H1 (cell line): Measurements from ENCODE around the gene ANKRD61. TPM values are rescaled to one million over a fixed set of nuclear protein-coding genes. Genes with fewer than 3 reads are reported as not detected.
"Not testable (repeated sequence)": the region's sequence is repeated elsewhere in the genome, so short reads cannot be mapped to it uniquely, and the experiment has no call there.

Experiments used
- CTCF ChIA-PET: fragments of 300-600 bp; sonication (Branson Sonifier 250); formaldehyde crosslinking; loops from one replicate; lab custom pipeline; 2021; ENCODE audit not compliant: partially characterized antibody; lab: Charles Lee
- POLR2A ChIA-PET: fragments of 300-600 bp; sonication (Branson Sonifier 250); formaldehyde crosslinking; loops from one replicate; lab custom pipeline; 2021; ENCODE audit warnings: inconsistent platforms; ENCODE audit not compliant: partially characterized antibody; lab: Charles Lee
- DNase-seq, 2 experiments: peaks; one replicate each; pipeline versions ENCODE4 v3.0.0 to v3.0.0-alpha.2; 2010 to 2022; ENCODE audit warnings: low spot score in 2 of 2, low read depth in 1 of 2, mixed read lengths in 1 of 2
- FAIRE-seq: peaks from 2 replicates; lab custom pipeline; 2011; peaks lifted over from hg19 to GRCh38; lab: Jason Lieb, UNC
- H2AFZ ChIP-seq: 2 replicates; pipeline ENCODE4 v1.8.1; 2012; ENCODE audit warnings: low read length, inconsistent platforms
- H2AK5ac ChIP-seq: 2 replicates; pipeline ENCODE4 v1.6.1; 2013; ENCODE audit warnings: low read depth, low read length
- H2BK120ac ChIP-seq: replicated peaks from 2 replicates; pipeline ENCODE3; 2013; ENCODE audit warnings: low read depth, low read length, inconsistent platforms
- H2BK12ac ChIP-seq: 2 replicates; pipeline ENCODE4 v1.6.1; 2013; ENCODE audit warnings: low read depth, low read length
- H2BK15ac ChIP-seq: 2 replicates; pipeline ENCODE4 v1.6.1; 2013; ENCODE audit warnings: low read length
- H2BK20ac ChIP-seq: 2 replicates; pipeline ENCODE4 v1.6.1; 2013; ENCODE audit warnings: low read length
- H2BK5ac ChIP-seq: 2 replicates; pipeline ENCODE4 v1.6.1; 2013; ENCODE audit warnings: low read depth, low read length
- H3K14ac ChIP-seq: 2 replicates; pipeline ENCODE4 v1.6.1; 2013; ENCODE audit warnings: inconsistent platforms; ENCODE audit not compliant: insufficient read length
- H3K18ac ChIP-seq: 2 replicates; pipeline ENCODE4 v1.6.1; 2013; ENCODE audit warnings: low read length; ENCODE audit errors: extremely low read depth
- H3K23ac ChIP-seq: 2 replicates; pipeline ENCODE4 v1.6.1; 2013; ENCODE audit warnings: inconsistent platforms; ENCODE audit not compliant: insufficient read length
- H3K23me2 ChIP-seq: 2 replicates; pipeline ENCODE4 v1.6.1; 2013; ENCODE audit warnings: low read depth, low read length
- H3K27ac ChIP-seq: 2 replicates; pipeline ENCODE4 v1.6.1; 2011; ENCODE audit warnings: low read depth, low read length, inconsistent platforms
- H3K27me3 ChIP-seq, 4 experiments: replicated peaks in 1 of 4; 1 replicate in 1 of 4; 2 replicates in 3 of 4; pipeline versions ENCODE4 v1.6.1 to v1.8.1; 2011 to 2013; ENCODE audit warnings: low read length in 3 of 4, mild to moderate bottlenecking in 3 of 4, inconsistent platforms in 2 of 4, mixed read lengths in 2 of 4, moderate library complexity in 1 of 4; ENCODE audit not compliant: control insufficient read depth in 3 of 4, insufficient read depth in 3 of 4; ENCODE audit errors: extremely low read depth in 1 of 4
- H3K36me3 ChIP-seq, 4 experiments: 2 replicates each; pipeline versions ENCODE4 v1.6.1 to v1.8.1; 2011 to 2013; ENCODE audit warnings: mild to moderate bottlenecking in 4 of 4, low read length in 3 of 4, moderate library complexity in 2 of 4, control low read depth in 1 of 4, inconsistent platforms in 1 of 4; ENCODE audit not compliant: insufficient read depth in 4 of 4, control insufficient read depth in 2 of 4
- H3K4ac ChIP-seq: replicated peaks from 2 replicates; pipeline ENCODE3; 2013; ENCODE audit warnings: low read length, low read depth, mixed read lengths, inconsistent platforms; ENCODE audit not compliant: insufficient read length
- H3K4me1 ChIP-seq, 4 experiments: replicated peaks in 1 of 4; 1 replicate in 1 of 4; 2 replicates in 3 of 4; pipeline versions ENCODE4 v1.6.1 to v1.8.1; 2011 to 2013; ENCODE audit warnings: low read length in 3 of 4, inconsistent platforms in 2 of 4, mixed read lengths in 1 of 4; ENCODE audit not compliant: insufficient read depth in 4 of 4, control insufficient read depth in 3 of 4
- H3K4me2 ChIP-seq, 2 experiments: 2 replicates each; pipeline versions ENCODE4 v1.6.1 to v1.8.1; 2011 to 2013; ENCODE audit warnings: low read depth in 2 of 2, low read length in 2 of 2, control low read depth in 1 of 2, inconsistent platforms in 1 of 2, mild to moderate bottlenecking in 1 of 2; ENCODE audit not compliant: insufficient read depth in 1 of 2
- H3K4me3 ChIP-seq, 4 experiments: fragments of 200-600, 300-600 bp in 1 of 4; sonication (generic), shearing (Covaris generic), sonication (Bioruptor Twin) in 1 of 4; 2 replicates each; pipeline versions ENCODE4 v1.5.1 to v1.8.1; 2011 to 2016; ENCODE audit warnings: low read length in 4 of 4, low read depth in 3 of 4, control low read depth in 2 of 4, inconsistent platforms in 2 of 4, mild to moderate bottlenecking in 2 of 4, mixed read lengths in 1 of 4, moderate library complexity in 1 of 4; ENCODE audit not compliant: insufficient read depth in 2 of 4; ENCODE audit errors: extremely low read depth in 1 of 4
- H3K56ac ChIP-seq: replicated peaks from 2 replicates; pipeline ENCODE3; 2013; ENCODE audit warnings: low read depth, mild to moderate bottlenecking, mixed read lengths, low read length, inconsistent platforms; ENCODE audit not compliant: insufficient read length
- H3K79me1 ChIP-seq: 2 replicates; pipeline ENCODE4 v1.6.1; 2013; ENCODE audit warnings: low read depth, low read length, control low read depth
- H3K79me2 ChIP-seq, 2 experiments: 2 replicates each; pipeline versions ENCODE4 v1.6.1 to v1.8.1; 2012 to 2013; ENCODE audit warnings: low read length in 2 of 2, mild to moderate bottlenecking in 2 of 2, inconsistent platforms in 1 of 2; ENCODE audit not compliant: insufficient read depth in 2 of 2, control insufficient read depth in 1 of 2
- H3K9ac ChIP-seq, 4 experiments: replicated peaks in 1 of 4; 1 replicate in 1 of 4; 2 replicates in 3 of 4; pipeline versions ENCODE4 v1.6.1 to v1.8.1; 2011 to 2013; ENCODE audit warnings: low read depth in 3 of 4, low read length in 3 of 4, control low read depth in 2 of 4, mild to moderate bottlenecking in 2 of 4, moderate library complexity in 2 of 4, inconsistent platforms in 1 of 4; ENCODE audit errors: extremely low read depth in 1 of 4
- H3K9me3 ChIP-seq, 2 experiments: 2 replicates each; pipeline versions ENCODE4 v1.6.1 to v1.8.1; 2012 to 2013; ENCODE audit warnings: mild to moderate bottlenecking in 2 of 2, moderate library complexity in 2 of 2, control low read depth in 1 of 2, inconsistent platforms in 1 of 2, low read depth in 1 of 2, low read length in 1 of 2, mixed read lengths in 1 of 2; ENCODE audit not compliant: insufficient read depth in 2 of 2
- H4K20me1 ChIP-seq, 2 experiments: replicated peaks in 1 of 2; 2 replicates each; pipeline versions ENCODE3 to v1.8.1; 2011 to 2013; ENCODE audit warnings: inconsistent platforms in 2 of 2, low read length in 2 of 2, mild to moderate bottlenecking in 1 of 2; ENCODE audit not compliant: insufficient read depth in 2 of 2, control insufficient read depth in 1 of 2
- H4K5ac ChIP-seq: 2 replicates; pipeline ENCODE4 v1.6.1; 2013; ENCODE audit warnings: low read length, low read depth, mixed read lengths, inconsistent platforms; ENCODE audit not compliant: insufficient read length
- H4K8ac ChIP-seq: 2 replicates; pipeline ENCODE4 v1.8.0; 2013; ENCODE audit warnings: mild to moderate bottlenecking, moderate library complexity, low read length, inconsistent platforms; ENCODE audit not compliant: insufficient read depth; ENCODE audit errors: extremely low read depth
- H4K91ac ChIP-seq: replicated peaks from 2 replicates; pipeline ENCODE3; 2013; ENCODE audit warnings: low read length, mixed read lengths, inconsistent platforms; ENCODE audit not compliant: insufficient read length
- GABPA ChIP-seq: IDR thresholded peaks from 2 replicates; pipeline ENCODE4 v1.6.1; 2011; ENCODE audit warnings: mild to moderate bottlenecking, low read length, moderate library complexity, borderline replicate concordance; ENCODE audit not compliant: insufficient read depth
- SRF ChIP-seq: IDR thresholded peaks from 2 replicates; pipeline ENCODE4 v1.6.1; 2011; ENCODE audit warnings: mild to moderate bottlenecking, low read depth, low read length, moderate library complexity
- WGBS, 2 experiments: shearing (Covaris generic) in 1 of 2; methylation state at CpG; one replicate each; pipeline versions ENCODE4 v1.1.6 to v1.1.7; 2013 to 2015; ENCODE audit warnings: low lambda C conversion rate in 2 of 2, mixed read lengths in 2 of 2, inconsistent platforms in 1 of 2, low coverage in 1 of 2, missing lambda C conversion rate in 1 of 2; ENCODE audit not compliant: insufficient replicate concordance in 2 of 2, insufficient coverage in 1 of 2, insufficient read length in 1 of 2; ENCODE audit errors: extremely low coverage in 1 of 2, missing lambda C conversion rate in 1 of 2; 5-methylcytosine and 5-hydroxymethylcytosine counted together
- polyA plus RNA-seq, 7 experiments: library from polyadenylated mRNA; depleted of rRNA in 3 of 7; stranded (reverse) in 5 of 7; unstranded in 2 of 7; fragments of >200 nt in 5 of 7; fragments of 200-250 nt in 2 of 7; gene quantifications; 1 replicate in 5 of 7; 2 replicates in 1 of 7; 4 replicates in 1 of 7; pipeline versions ENCODE4 v1.2.1 to v1.2.3, GENCODE V29; 2011 to 2013; ENCODE audit warnings: missing spikeins in 2 of 7, mixed read lengths in 2 of 7
- total RNA-seq: library from RNA; stranded (reverse); fragmentation: NEBNext Ultra II Directional; extraction: Animal tissue kit (Norgen Biotek cat#: 25700); gene quantifications from 2 replicates; pipeline ENCODE4 v1.2.1, GENCODE V29; 2021

The ANKRD61 gene
- total and polyA plus RNA-seq, 2 of the 8 experiments (the other 6 are each of a cell fraction or from before 2014, with no cell fraction given): 0.23 to 0.32 TPM

- no peak for TF ChIP-seq GABPA
- no peak for TF ChIP-seq SRF
- TF ChIP-seq, all 59 proteins: peak for 0
These were observed 18.6 kb downstream of the ANKRD61 start (continued) for GRCh38 chr7:6049780-6050179.

- FAIRE-seq, POLR2A ChIA-PET: not testable (repeated sequence)
These were observed 20.0 kb downstream of the ANKRD61 start for GRCh38 chr7:6051185-6051584.

More at GRCh38 chr7:6051185-6051584, 20.0 kb downstream of the ANKRD61 start:
- H3K27me3 ChIP-seq, H4K20me1 ChIP-seq, H3K79me1 ChIP-seq, H3K23ac ChIP-seq, H2BK15ac ChIP-seq, H2BK120ac ChIP-seq, H3K9me3 ChIP-seq, H4K5ac ChIP-seq, H3K9ac ChIP-seq, H3K27ac ChIP-seq, H2BK20ac ChIP-seq, CTCF ChIA-PET, H3K18ac ChIP-seq, H3K23me2 ChIP-seq, H4K91ac ChIP-seq, H2BK12ac ChIP-seq, H3K4me3 ChIP-seq, H3K4me1 ChIP-seq, H3K4me2 ChIP-seq, H3K4ac ChIP-seq, H2AK5ac ChIP-seq, H3K14ac ChIP-seq, H3K56ac ChIP-seq, H2AFZ ChIP-seq, H4K8ac ChIP-seq, DNase-seq, H2BK5ac ChIP-seq: not testable (repeated sequence)
- WGBS, 2 experiments: 92% methylated on average over 8 of the region's 9 CpGs; no CpG with 5 or more reads in 1 of the 2 experiments
- Histone ChIP-seq H3K36me3 (peaks cover 4 to 44% (median 19%) of the 10 kb centered on the region in 4 experiments; a peak in 7 of 8 replicates), H3K79me2 (peaks cover 0 to 17% of the 10 kb centered on the region in 2 experiments; a peak in 1 of 4 replicates)
